NB4 (cell line): ENCODE results near the gene ABCD4.

ENCODE experiments used
- CTCF ChIP-seq: IDR thresholded peaks from one replicate; pipeline ENCODE4 v1.5.1; 2012; ENCODE audit warnings: low read depth, low read length
- MAX ChIP-seq: IDR thresholded peaks from 2 replicates; pipeline ENCODE4 v1.6.1; 2011; ENCODE audit warnings: low read depth, low read length
- MYC ChIP-seq: IDR thresholded peaks from 2 replicates; pipeline ENCODE4 v1.6.1; 2011; ENCODE audit warnings: low read depth, low read length
- POLR2A ChIP-seq: IDR thresholded peaks from 2 replicates; pipeline ENCODE4 v1.6.1; 2011; ENCODE audit warnings: mild to moderate bottlenecking; ENCODE audit not compliant: insufficient read length; ENCODE audit errors: extremely low read depth

- TF ChIP-seq POLR2A, result no peak
- TF ChIP-seq CTCF, result no peak
- TF ChIP-seq MAX, result no peak
- no peak for TF ChIP-seq MYC
Measured at GRCh38 chr14:74293606-74294005, 9.1 kb downstream of the ABCD4 start.
